Subcutaneous adipose tissue (tissue), 4 donors: ENCODE measurements around the gene CMYA5. TPM values are rescaled to one million over a fixed set of nuclear protein-coding genes. Genes with fewer than 3 reads are reported as not detected.

Source experiments
- CTCF ChIP-seq: fragments of 450-650 bp; IDR thresholded peaks from one replicate; pipeline ENCODE4 v1.5.1; 2016; ENCODE audit warnings: low read depth, mild to moderate bottlenecking, control low read depth, antibody characterized with exemption, moderate library complexity
- total RNA-seq, 4 donors: library from RNA; depleted of rRNA; stranded (reverse); fragments of >200 nt; gene quantifications; one replicate each; pipeline ENCODE4 v1.1.0, GENCODE V29; 2016

The CMYA5 gene
- total RNA-seq, 4 donors from 2014 or later = 3.4 to 10.5 (median 8.9) TPM

GRCh38 chr5:79704553-79704952 lies 14.9 kb downstream of the CMYA5 start:
- TF ChIP-seq CTCF = no peak

GRCh38 chr5:79705632-79706031 lies 16.0 kb downstream of the CMYA5 start:
- TF ChIP-seq CTCF = no peak

GRCh38 chr5:79707535-79707934 lies 17.9 kb downstream of the CMYA5 start:
- no peak for TF ChIP-seq CTCF

- no peak for TF ChIP-seq CTCF
Observed at GRCh38 chr5:79712741-79713140, 23.1 kb downstream of the CMYA5 start.

- no peak for TF ChIP-seq CTCF
Observed at GRCh38 chr5:79713727-79714126, 24.1 kb downstream of the CMYA5 start.

GRCh38 chr5:79716839-79717238 lies 27.2 kb downstream of the CMYA5 start:
- TF ChIP-seq CTCF = no peak

- no peak for TF ChIP-seq CTCF
Observed at GRCh38 chr5:79720096-79720495, 30.5 kb downstream of the CMYA5 start.
